MM.1S (cell line): ENCODE measurements around the gene AGPAT3.

Experiments
- CTCF ChIP-seq: fragments of 300-600 bp; sonication (generic); IDR thresholded peaks from 2 replicates; pipeline ENCODE4 v1.5.1; 2016; ENCODE audit warnings: antibody characterized with exemption, low read length, mixed read lengths
- EZH2phosphoT487 ChIP-seq: fragments of 300-600 bp; sonication (generic); IDR thresholded peaks from 2 replicates; pipeline ENCODE4 v1.6.1; 2018; ENCODE audit warnings: antibody characterized with exemption, low read length

GRCh38 chr21:43924421-43925095 is 59.5 kb downstream of the AGPAT3 start:
- TF ChIP-seq CTCF (no peak), EZH2phosphoT487 (no peak)
